Activated naive CD8-positive, alpha-beta T cell treated with anti-CD3 and anti-CD28 coated beads, Interleukin-2, amount 10 ng/mL, durations not matched to agents 7 days and 5 days (primary cell): ENCODE data around the gene NCCRP1. TPM values are rescaled to one million over a fixed set of nuclear protein-coding genes. Genes with fewer than 3 reads are reported as not detected.

Experiments used
- ATAC-seq: fragments of 150-1000 bp; cut with Tn5 transposase; one replicate; pipeline ENCODE4 v1.10.0; 2021; ENCODE audit warnings: low read depth, moderate library complexity
- POLR2A ChIA-PET: fragments of 350-600 bp; sonication (Branson Sonifier 250); formaldehyde crosslinking; loops from one replicate; lab custom pipeline; 2021; ENCODE audit warnings: antibody characterized with exemption; lab: Charles Lee
- DNase-seq: peaks from one replicate; pipeline ENCODE4 v3.0.0; 2021
- H3K27ac Mint-ChIP-seq: one replicate; pipeline ENCODE4 v1.8.0; 2022; ENCODE audit warnings: mild to moderate bottlenecking, mixed read lengths
- H3K27me3 Mint-ChIP-seq: one replicate; pipeline ENCODE4 v1.8.0; 2022; ENCODE audit warnings: mild to moderate bottlenecking, moderate library complexity, mixed read lengths
- H3K36me3 Mint-ChIP-seq: one replicate; pipeline ENCODE4 v1.8.0; 2021; ENCODE audit warnings: mild to moderate bottlenecking, mixed read lengths
- H3K4me1 Mint-ChIP-seq: one replicate; pipeline ENCODE4 v1.8.0; 2021; ENCODE audit warnings: mixed read lengths
- H3K4me3 Mint-ChIP-seq: one replicate; pipeline ENCODE4 v1.8.0; 2022; ENCODE audit warnings: mild to moderate bottlenecking, moderate library complexity, mixed read lengths
- H3K9me3 Mint-ChIP-seq: one replicate; pipeline ENCODE4 v1.8.0; 2021; ENCODE audit warnings: mixed read lengths
- total RNA-seq, 2 experiments: library from RNA; stranded (reverse); gene quantifications; one replicate each; pipeline ENCODE4 v1.2.3, GENCODE V29; 2021

The NCCRP1 gene
- total RNA-seq, 2 experiments from 2014 or later, result not detected

- DNase-seq (no peak), ATAC-seq (no peak)
- POLR2A ChIA-PET, result interaction anchor here (0.7 kb wide), 1 partner anchor 176 kb away, joined by 4 read pairs; no protein-coding TSS in a partner anchor
- H3K27me3 Mint-ChIP-seq, result no peaks in the 10 kb centered on the region
- no peak overlapping the region for H3K4me3 Mint-ChIP-seq
- H3K36me3 Mint-ChIP-seq, result no peaks in the 10 kb centered on the region
- H3K27ac Mint-ChIP-seq, result no peak overlapping the region
- H3K4me1 Mint-ChIP-seq, result no peaks in the 10 kb centered on the region
- no peaks in the 10 kb centered on the region for H3K9me3 Mint-ChIP-seq
Observed at GRCh38 chr19:39170386-39171231, 26.2 kb upstream of the NCCRP1 start.

- Mint-ChIP-seq H3K9me3 (no peaks in the 10 kb centered on the region), H3K4me1 (no peaks in the 10 kb centered on the region), H3K4me3 (no peak overlapping the region), H3K27me3 (no peaks in the 10 kb centered on the region), H3K36me3 (no peaks in the 10 kb centered on the region), H3K27ac (no peak overlapping the region)
- DNase-seq (no peak), ATAC-seq (no peak)
- POLR2A ChIA-PET, result interaction anchor here (0.7 kb wide), 1 partner anchor 175 kb away, joined by 4 read pairs; no protein-coding TSS in a partner anchor
Observed at GRCh38 chr19:39171479-39172465, 25.0 kb upstream of the NCCRP1 start.

- H3K4me3 Mint-ChIP-seq, result no peak overlapping the region
- no peaks in the 10 kb centered on the region for H3K4me1 Mint-ChIP-seq
- ATAC-seq (no peak), DNase-seq (no peak)
- no peaks in the 10 kb centered on the region for H3K9me3 Mint-ChIP-seq
- POLR2A ChIA-PET, result no interaction called here
- H3K27me3 Mint-ChIP-seq, result no peaks in the 10 kb centered on the region
- H3K27ac Mint-ChIP-seq, result no peak overlapping the region
- no peaks in the 10 kb centered on the region for H3K36me3 Mint-ChIP-seq
Observed at GRCh38 chr19:39172700-39173501, 23.9 kb upstream of the NCCRP1 start.

- DNase-seq, result no peak
- Mint-ChIP-seq H3K27ac (no peak overlapping the region), H3K27me3 (no peaks in the 10 kb centered on the region), H3K4me1 (no peaks in the 10 kb centered on the region), H3K36me3 (no peaks in the 10 kb centered on the region), H3K4me3 (no peak overlapping the region), H3K9me3 (no peaks in the 10 kb centered on the region)
- no peak for ATAC-seq
- POLR2A ChIA-PET, result no interaction called here
Observed at GRCh38 chr19:39173502-39173991, 23.2 kb upstream of the NCCRP1 start.

- Mint-ChIP-seq H3K4me1 (no peaks in the 10 kb centered on the region), H3K27ac (no peak overlapping the region), H3K9me3 (no peaks in the 10 kb centered on the region), H3K4me3 (no peak overlapping the region), H3K27me3 (no peaks in the 10 kb centered on the region), H3K36me3 (no peaks in the 10 kb centered on the region)
- no peak for ATAC-seq
- no peak for DNase-seq
- POLR2A ChIA-PET, result no interaction called here
Observed at GRCh38 chr19:39174142-39174541, 22.6 kb upstream of the NCCRP1 start.

GRCh38 chr19:39174558-39175544 is 21.9 kb upstream of the NCCRP1 start:
- Mint-ChIP-seq H3K4me3 (no peak overlapping the region), H3K36me3 (no peaks in the 10 kb centered on the region), H3K4me1 (no peaks in the 10 kb centered on the region), H3K27me3 (no peaks in the 10 kb centered on the region), H3K9me3 (no peaks in the 10 kb centered on the region), H3K27ac (no peak overlapping the region)
- ATAC-seq (no peak), DNase-seq (no peak)
- POLR2A ChIA-PET, result no interaction called here

- H3K27me3 Mint-ChIP-seq, result no peaks in the 10 kb centered on the region
- no peaks in the 10 kb centered on the region for H3K36me3 Mint-ChIP-seq
- POLR2A ChIA-PET, result no interaction called here
- no peaks in the 10 kb centered on the region for H3K9me3 Mint-ChIP-seq
- DNase-seq, result no peak
- ATAC-seq, result no peak
- H3K27ac Mint-ChIP-seq, result no peak overlapping the region
- no peak overlapping the region for H3K4me3 Mint-ChIP-seq
- H3K4me1 Mint-ChIP-seq, result no peaks in the 10 kb centered on the region
Observed at GRCh38 chr19:39175564-39175963, 21.2 kb upstream of the NCCRP1 start.

- Mint-ChIP-seq H3K36me3 (no peaks in the 10 kb centered on the region), H3K27ac (no peak overlapping the region), H3K4me3 (no peak overlapping the region), H3K4me1 (no peaks in the 10 kb centered on the region), H3K27me3 (no peaks in the 10 kb centered on the region), H3K9me3 (no peaks in the 10 kb centered on the region)
- POLR2A ChIA-PET, result no interaction called here
- no peak for ATAC-seq
- DNase-seq, result no peak
Observed at GRCh38 chr19:39177110-39177699, 19.6 kb upstream of the NCCRP1 start.

GRCh38 chr19:39177736-39178135 is 19.0 kb upstream of the NCCRP1 start:
- no peak overlapping the region for H3K4me3 Mint-ChIP-seq
- no peaks in the 10 kb centered on the region for H3K4me1 Mint-ChIP-seq
- no peak overlapping the region for H3K27ac Mint-ChIP-seq
- DNase-seq (no peak), ATAC-seq (no peak)
- H3K27me3 Mint-ChIP-seq, result no peaks in the 10 kb centered on the region
- POLR2A ChIA-PET, result no interaction called here
- H3K36me3 Mint-ChIP-seq, result no peaks in the 10 kb centered on the region
- H3K9me3 Mint-ChIP-seq, result no peaks in the 10 kb centered on the region

- no peak for DNase-seq
- no peak overlapping the region for H3K27ac Mint-ChIP-seq
Observed at GRCh38 chr19:39178296-39179006, 18.3 kb upstream of the NCCRP1 start.

GRCh38 chr19:39179754-39180153 is 17.0 kb upstream of the NCCRP1 start:
- no peaks in the 10 kb centered on the region for H3K4me1 Mint-ChIP-seq
- H3K4me3 Mint-ChIP-seq, result no peak overlapping the region
- H3K36me3 Mint-ChIP-seq, result no peaks in the 10 kb centered on the region
- no peaks in the 10 kb centered on the region for H3K27me3 Mint-ChIP-seq
- DNase-seq (no peak), ATAC-seq (no peak)
- H3K27ac Mint-ChIP-seq, result no peak overlapping the region
- no peaks in the 10 kb centered on the region for H3K9me3 Mint-ChIP-seq
- POLR2A ChIA-PET, result no interaction called here

More at GRCh38 chr19:39178296-39179006, 18.3 kb upstream of the NCCRP1 start:
- H3K27me3 Mint-ChIP-seq, result no peaks in the 10 kb centered on the region
- H3K36me3 Mint-ChIP-seq, result no peaks in the 10 kb centered on the region
- H3K9me3 Mint-ChIP-seq, result no peaks in the 10 kb centered on the region
- H3K4me3 Mint-ChIP-seq, result no peak overlapping the region
- H3K4me1 Mint-ChIP-seq, result no peaks in the 10 kb centered on the region
- ATAC-seq, result no peak
- POLR2A ChIA-PET, result no interaction called here
